RWPE2 (cell line): ENCODE results near the gene KRT35.

Experiments used
- ATAC-seq: fragments of 200-7000 bp; cut with Tn5 transposase; 3 replicates; pipeline ENCODE4 v1.9.1; 2021; ENCODE audit warnings: low read depth
- DNase-seq: peaks from one replicate; pipeline ENCODE4 v3.0.0-alpha.2; 2020; ENCODE audit warnings: low spot score
- H3K27ac ChIP-seq: fragments of 450-650 bp; 2 replicates; pipeline ENCODE4 v1.5.1; 2017; ENCODE audit warnings: mild to moderate bottlenecking; ENCODE audit not compliant: poor library complexity, severe bottlenecking
- H3K27me3 ChIP-seq: fragments of 250-450 bp; sonication (Bioruptor Pico); 2 replicates; pipeline ENCODE4 v1.5.1; 2021; ENCODE audit warnings: mild to moderate bottlenecking, moderate library complexity; ENCODE audit not compliant: insufficient read depth, poor library complexity, severe bottlenecking
- H3K36me3 ChIP-seq: fragments of 250-450 bp; sonication (Bioruptor Pico); 2 replicates; pipeline ENCODE4 v1.5.1; 2020; ENCODE audit warnings: low read depth, mild to moderate bottlenecking, moderate library complexity
- H3K4me1 ChIP-seq: fragments of 250-450 bp; sonication (Bioruptor Pico); 2 replicates; pipeline ENCODE4 v1.5.1; 2021; ENCODE audit warnings: mild to moderate bottlenecking, moderate library complexity; ENCODE audit not compliant: insufficient read depth, poor library complexity, severe bottlenecking
- H3K4me3 ChIP-seq: fragments of 250-450 bp; sonication (Bioruptor Pico); 2 replicates; pipeline ENCODE4 v1.5.1; 2021; ENCODE audit warnings: mild to moderate bottlenecking, moderate library complexity; ENCODE audit not compliant: severe bottlenecking
- H3K9me3 ChIP-seq: fragments of 250-450 bp; sonication (Bioruptor Pico); 2 replicates; pipeline ENCODE4 v1.5.1; 2021; ENCODE audit warnings: mild to moderate bottlenecking, moderate library complexity; ENCODE audit not compliant: severe bottlenecking
- TF ChIP-seq, protein P1 (sequence below): fragments of 450-650 bp; IDR thresholded peaks from one replicate; pipeline ENCODE4 v1.5.1; 2017; ENCODE audit warnings: mild to moderate bottlenecking, moderate library complexity; ENCODE audit not compliant: poor library complexity, severe bottlenecking

The KRT35 gene

DNA sequence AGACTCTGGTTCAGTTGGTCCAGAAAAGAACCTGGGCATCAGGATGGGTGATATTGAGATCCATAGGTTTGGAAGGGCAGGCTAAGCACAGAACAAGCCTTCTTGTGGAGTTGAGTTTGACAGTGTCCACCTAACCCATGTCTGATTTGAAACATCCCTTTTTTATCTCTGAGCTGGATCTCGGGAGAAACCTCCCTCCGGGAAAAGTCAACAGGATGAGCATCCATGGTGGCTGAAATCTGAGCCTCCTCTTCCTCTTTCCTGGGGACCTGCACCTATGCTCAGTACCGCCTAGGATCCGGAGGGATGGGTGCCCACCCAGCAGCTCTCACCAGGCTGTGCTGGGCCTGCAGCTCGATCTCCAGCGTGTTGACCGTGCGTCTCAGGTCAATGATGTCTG, 17.2 kb downstream of the KRT35 start:
- TF ChIP-seq, protein P1, sequence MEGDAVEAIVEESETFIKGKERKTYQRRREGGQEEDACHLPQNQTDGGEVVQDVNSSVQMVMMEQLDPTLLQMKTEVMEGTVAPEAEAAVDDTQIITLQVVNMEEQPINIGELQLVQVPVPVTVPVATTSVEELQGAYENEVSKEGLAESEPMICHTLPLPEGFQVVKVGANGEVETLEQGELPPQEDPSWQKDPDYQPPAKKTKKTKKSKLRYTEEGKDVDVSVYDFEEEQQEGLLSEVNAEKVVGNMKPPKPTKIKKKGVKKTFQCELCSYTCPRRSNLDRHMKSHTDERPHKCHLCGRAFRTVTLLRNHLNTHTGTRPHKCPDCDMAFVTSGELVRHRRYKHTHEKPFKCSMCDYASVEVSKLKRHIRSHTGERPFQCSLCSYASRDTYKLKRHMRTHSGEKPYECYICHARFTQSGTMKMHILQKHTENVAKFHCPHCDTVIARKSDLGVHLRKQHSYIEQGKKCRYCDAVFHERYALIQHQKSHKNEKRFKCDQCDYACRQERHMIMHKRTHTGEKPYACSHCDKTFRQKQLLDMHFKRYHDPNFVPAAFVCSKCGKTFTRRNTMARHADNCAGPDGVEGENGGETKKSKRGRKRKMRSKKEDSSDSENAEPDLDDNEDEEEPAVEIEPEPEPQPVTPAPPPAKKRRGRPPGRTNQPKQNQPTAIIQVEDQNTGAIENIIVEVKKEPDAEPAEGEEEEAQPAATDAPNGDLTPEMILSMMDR: no peak
- no peak for ATAC-seq
- Histone ChIP-seq H3K9me3 (no peaks in the 10 kb centered on the region), H3K27me3 (no peaks in the 10 kb centered on the region), H3K27ac (no peak overlapping the region), H3K4me3 (no peak overlapping the region), H3K4me1 (peaks cover 10% of the 10 kb centered on the region), H3K36me3 (no peaks in the 10 kb centered on the region)
- DNase-seq: no peak

DNA sequence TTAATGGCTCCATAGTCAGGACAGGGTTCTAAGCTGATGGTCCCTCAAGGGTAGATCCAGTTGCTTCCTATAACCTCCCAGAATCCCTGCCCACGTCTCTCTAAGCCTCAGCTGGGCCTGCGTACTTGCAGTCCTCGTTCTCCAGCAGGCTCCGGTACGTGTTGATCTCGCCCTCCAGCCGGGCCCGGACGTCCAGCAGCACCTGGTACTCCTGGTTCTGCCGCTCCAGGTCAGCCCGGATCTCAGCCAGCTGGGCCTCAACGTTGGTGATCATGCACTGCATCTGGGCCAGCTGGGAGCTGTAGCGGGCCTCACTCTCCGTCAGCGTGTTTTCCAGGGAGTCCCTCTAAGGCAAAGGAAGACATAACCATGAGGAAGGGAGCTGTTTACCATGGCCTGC, 18.2 kb downstream of the KRT35 start:
- no peak overlapping the region for H3K4me3 ChIP-seq
- peaks cover 10% of the 10 kb centered on the region for H3K4me1 ChIP-seq
- H3K27me3 ChIP-seq: no peaks in the 10 kb centered on the region
- no peaks in the 10 kb centered on the region for H3K36me3 ChIP-seq
- H3K9me3 ChIP-seq: no peaks in the 10 kb centered on the region
- DNase-seq (no peak), ATAC-seq (no peak)
- no peak overlapping the region for H3K27ac ChIP-seq
- TF ChIP-seq, protein P1: no peak

DNA sequence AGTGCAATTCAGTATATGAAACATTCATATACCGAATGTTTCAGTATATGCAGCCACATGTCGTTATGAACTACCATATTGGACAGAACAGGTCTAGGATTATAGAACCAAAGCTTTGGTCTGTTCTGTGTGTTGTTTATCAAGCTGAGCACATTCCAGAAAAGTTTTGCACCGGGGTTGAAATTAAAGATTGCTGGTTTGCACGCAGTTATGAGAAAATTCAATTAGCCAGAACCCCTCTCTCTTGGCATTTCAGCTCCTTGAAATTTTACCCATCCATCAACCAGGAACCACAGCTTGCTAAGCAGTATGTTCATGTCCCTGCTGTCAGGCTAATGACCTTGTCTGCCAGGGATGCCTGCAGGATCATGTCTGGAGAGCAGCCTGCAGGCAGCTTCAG, 23.3 kb downstream of the KRT35 start:
- no peaks in the 10 kb centered on the region for H3K27me3 ChIP-seq
- ATAC-seq (no peak), DNase-seq (no peak)
- no peaks in the 10 kb centered on the region for H3K4me1 ChIP-seq
- TF ChIP-seq, protein P1: no peak
- no peaks in the 10 kb centered on the region for H3K36me3 ChIP-seq
- H3K4me3 ChIP-seq: no peak overlapping the region
- H3K27ac ChIP-seq: no peak overlapping the region
- H3K9me3 ChIP-seq: no peaks in the 10 kb centered on the region

DNA sequence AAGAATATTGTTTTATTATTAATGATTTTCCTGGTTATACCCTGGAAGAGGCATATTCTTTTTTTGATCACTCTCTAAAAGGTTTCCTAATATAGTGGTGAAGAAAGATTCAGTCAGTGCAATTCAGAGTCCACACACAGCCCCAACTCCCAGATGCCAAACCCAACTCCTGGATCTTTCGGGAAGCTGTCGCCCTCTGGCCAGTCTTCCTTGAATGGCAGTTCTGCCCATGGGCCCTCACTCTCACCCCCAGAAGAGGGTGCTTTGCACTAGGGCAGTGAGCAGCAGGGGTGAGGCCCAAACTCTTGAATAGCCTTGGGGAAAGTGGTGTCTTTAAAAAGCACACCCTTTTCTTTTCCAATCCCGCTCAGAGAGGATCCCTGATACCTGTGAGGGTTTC, 24.7 kb downstream of the KRT35 start:
- DNase-seq (no peak), ATAC-seq (no peak)
- no peaks in the 10 kb centered on the region for H3K36me3 ChIP-seq
- H3K9me3 ChIP-seq: no peaks in the 10 kb centered on the region
- TF ChIP-seq, protein P1: no peak
- no peaks in the 10 kb centered on the region for H3K4me1 ChIP-seq
- no peak overlapping the region for H3K4me3 ChIP-seq
- H3K27ac ChIP-seq: no peak overlapping the region
- no peaks in the 10 kb centered on the region for H3K27me3 ChIP-seq

DNA sequence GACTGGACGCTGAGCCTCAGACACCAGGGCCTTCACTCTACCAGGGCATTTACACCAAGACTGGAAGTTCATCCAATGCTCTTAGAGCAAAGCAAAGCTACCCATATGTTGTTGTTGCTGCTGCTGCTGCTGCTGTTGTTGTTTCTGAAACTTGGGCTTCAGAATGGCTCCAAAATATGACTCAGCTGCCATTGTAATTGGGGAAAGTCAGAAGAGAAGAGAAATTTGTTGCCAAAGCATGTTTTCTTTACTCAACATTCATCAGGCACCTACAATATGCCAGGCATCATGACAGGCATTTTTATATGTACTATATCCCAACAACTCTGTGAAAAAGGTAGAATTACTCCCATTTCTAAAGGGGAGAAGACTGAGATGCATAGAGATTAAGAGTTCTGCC, 25.7 kb downstream of the KRT35 start:
- H3K36me3 ChIP-seq: no peaks in the 10 kb centered on the region
- H3K9me3 ChIP-seq: no peaks in the 10 kb centered on the region
- TF ChIP-seq, protein P1: no peak
- H3K27me3 ChIP-seq: no peaks in the 10 kb centered on the region
- DNase-seq (no peak), ATAC-seq (no peak)
- H3K27ac ChIP-seq: no peak overlapping the region
- no peak overlapping the region for H3K4me3 ChIP-seq
- no peaks in the 10 kb centered on the region for H3K4me1 ChIP-seq
